OCI-LY7 (cell line): ENCODE data around the gene CMAS. TPM values are rescaled to one million over a fixed set of nuclear protein-coding genes. Genes with fewer than 3 reads are reported as not detected.

Experiments
- BruUV-seq: library from RNA; stranded (reverse); fragments of 400-500 nt; replicated peaks from 2 replicates; lab custom pipeline; 2021; lab: Mats Ljungman, UMichigan
- CTCF ChIA-PET: fragments of 300-600 bp; sonication (Branson Sonifier 250); formaldehyde crosslinking; loops from one replicate; lab custom pipeline; 2022; ENCODE audit warnings: antibody characterized with exemption; ENCODE audit not compliant: unreplicated experiment; lab: Charles Lee
- POLR2A ChIA-PET: fragments of 300-600 bp; sonication (Branson Sonifier 250); formaldehyde crosslinking; loops from one replicate; lab custom pipeline; 2022; ENCODE audit warnings: antibody characterized with exemption; lab: Charles Lee
- DNase-seq: peaks from one replicate; pipeline ENCODE4 v3.0.0-alpha.2; 2015; ENCODE audit warnings: low spot score
- H2AFZ ChIP-seq: fragments of 200-600 bp; sonication (generic), shearing (Covaris generic); 2 replicates; pipeline ENCODE4 v1.6.1; 2014; ENCODE audit warnings: mild to moderate bottlenecking, antibody characterized with exemption, low read length, moderate library complexity
- H3K27ac ChIP-seq: fragments of 200-600 bp; sonication (generic); 2 replicates; pipeline ENCODE4 v1.5.1; 2014; ENCODE audit warnings: mixed run types, low read depth, mild to moderate bottlenecking, moderate library complexity, low read length, inconsistent platforms; ENCODE audit not compliant: poor library complexity, severe bottlenecking
- H3K36me3 ChIP-seq: fragments of 200-600 bp; sonication (generic); 2 replicates; pipeline ENCODE4 v1.6.1; 2014; ENCODE audit warnings: mild to moderate bottlenecking, antibody characterized with exemption, low read length, moderate library complexity, mixed read lengths; ENCODE audit not compliant: insufficient read depth
- H3K4me1 ChIP-seq: fragments of 200-600 bp; sonication (generic); 2 replicates; pipeline ENCODE4 v1.5.1; 2014; ENCODE audit warnings: mild to moderate bottlenecking, low read length; ENCODE audit not compliant: insufficient read depth, poor library complexity, severe bottlenecking
- H3K4me2 ChIP-seq: fragments of 200-600 bp; sonication (generic); 2 replicates; pipeline ENCODE4 v1.6.1; 2014; ENCODE audit warnings: mild to moderate bottlenecking, low read length
- H3K4me3 ChIP-seq: fragments of 200-600 bp; sonication (generic); 2 replicates; pipeline ENCODE4 v1.5.1; 2014; ENCODE audit warnings: mild to moderate bottlenecking, low read depth, low read length; ENCODE audit not compliant: poor library complexity, severe bottlenecking
- H3K79me2 ChIP-seq: fragments of 200-600 bp; sonication (generic); 2 replicates; pipeline ENCODE4 v1.6.1; 2016; ENCODE audit warnings: low read depth, mild to moderate bottlenecking, low read length, moderate library complexity, mixed read lengths; ENCODE audit not compliant: insufficient read depth
- H3K9me2 ChIP-seq: fragments of 200-600 bp; sonication (generic); 2 replicates; pipeline ENCODE4 v1.6.1; 2016; ENCODE audit warnings: mild to moderate bottlenecking, low read length, mixed read lengths; ENCODE audit not compliant: insufficient read depth
- H3K9me3 ChIP-seq: fragments of 200-600 bp; sonication (generic); 2 replicates; pipeline ENCODE4 v1.6.1; 2014; ENCODE audit warnings: mild to moderate bottlenecking, mixed run types, low read length, mixed read lengths
- H4K20me1 ChIP-seq: fragments of 200-600 bp; sonication (generic); 2 replicates; pipeline ENCODE4 v1.6.1; 2014; ENCODE audit warnings: mild to moderate bottlenecking, antibody characterized with exemption, low read length, moderate library complexity, mixed read lengths; ENCODE audit not compliant: insufficient read depth
- CTCF ChIP-seq: fragments of 200-600 bp; sonication (generic); conservative IDR thresholded peaks from 2 replicates; pipeline ENCODE4 v1.5.1; 2014; ENCODE audit warnings: mild to moderate bottlenecking, antibody characterized with exemption, low read length, moderate library complexity, mixed read lengths
- EZH2phosphoT487 ChIP-seq: fragments of 200-600 bp; sonication (generic); IDR thresholded peaks from 2 replicates; pipeline ENCODE4 v1.6.1; 2018; ENCODE audit warnings: low read depth, borderline replicate concordance, mild to moderate bottlenecking, mixed run types, antibody characterized with exemption, low read length, moderate library complexity, mixed read lengths
- intact Hi-C: fragments of 100-400 bp; cut with micrococcal nuclease; formaldehyde crosslinking; loops from one replicate; pipeline ENCODE4 v1.10.0; 2022; ENCODE audit not compliant: unreplicated experiment
- total RNA-seq, 2 experiments: library from RNA; depleted of rRNA in 1 of 2; stranded (reverse); fragments of >200 nt in 1 of 2; shearing (Covaris generic) in 1 of 2; gene quantifications; 2 replicates each; pipeline ENCODE4 v1.2.3, GENCODE V29; 2014 to 2022

CMAS gene
- total RNA-seq, 2 experiments from 2014 or later = 22.2 to 41.1 TPM

DNA sequence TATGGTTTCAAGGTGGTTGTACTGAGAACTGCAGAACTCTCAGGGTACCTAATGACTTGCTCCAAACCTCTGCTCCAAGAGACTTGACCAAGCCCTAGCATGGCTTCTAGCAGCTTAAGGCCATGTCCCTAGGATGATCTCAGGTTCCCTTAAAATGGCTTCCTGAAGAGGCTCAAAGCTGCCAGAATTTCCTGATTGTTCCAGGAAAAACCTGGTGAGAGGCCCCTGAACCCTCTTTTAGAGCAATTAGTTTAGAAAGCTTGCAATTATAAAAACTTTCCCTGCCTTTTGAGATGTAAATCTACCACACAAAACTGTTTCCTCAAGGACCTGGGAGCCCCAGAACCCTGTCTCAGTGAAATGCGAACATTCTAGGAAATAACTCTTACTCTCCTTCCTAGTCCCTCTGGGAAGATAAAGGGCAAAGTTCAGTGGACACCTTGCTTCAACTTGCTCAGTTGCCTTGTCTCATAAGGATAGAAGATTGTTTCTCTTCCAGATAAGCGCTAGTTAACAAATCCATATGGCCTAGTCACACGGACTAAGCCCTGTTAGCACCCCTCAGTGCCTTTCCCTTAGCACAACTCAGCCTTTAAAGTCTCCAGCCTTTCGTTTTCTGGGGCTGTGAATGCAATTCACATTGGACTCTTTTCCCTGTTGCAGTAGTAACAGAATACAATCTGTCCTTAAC, 2.5 kb downstream of the CMAS start:
- Histone ChIP-seq H2AFZ (no peak overlapping the region), H4K20me1 (peaks cover 6% of the 10 kb centered on the region; the same call in 1 of the 2 replicates), H3K36me3 (peaks cover 19% of the 10 kb centered on the region), H3K9me3 (no peaks in the 10 kb centered on the region; the same call in 1 of the 2 replicates), H3K4me3 (no peak overlapping the region), H3K79me2 (peaks cover 24% of the 10 kb centered on the region; the same call in 1 of the 2 replicates), H3K4me1 (peaks cover 4% of the 10 kb centered on the region), H3K9me2 (no peaks in the 10 kb centered on the region), H3K4me2 (0 out of 2 replicates have a peak overlapping the region, but pooled peaks have one; percentile 69), H3K27ac (no peak overlapping the region)
- TF ChIP-seq EZH2phosphoT487 = no peak
- TF ChIP-seq CTCF = no peak
- intact Hi-C loops = loop anchor here (5.0 to 10.0 kb wide), 2 partner anchors 496 to 579 kb away; partner anchors contain the start of genes C2CD5 and ETNK1
- BruUV-seq = no TSS peak
- no peak for DNase-seq
- POLR2A ChIA-PET = interaction anchor here (0.6 to 1.0 kb wide), 3 partner anchors 16 to 435 kb away, joined by 3 to 4 read pairs (median 3); no protein-coding TSS in a partner anchor
- CTCF ChIA-PET = no interaction called here

GRCh38 chr12:22050078-22050477, 4.1 kb downstream of the CMAS start:
- no peaks in the 10 kb centered on the region; the same call in 1 of the 2 replicates for H3K9me3 ChIP-seq
- intact Hi-C loops = no loop called here
- no TSS peak for BruUV-seq
- DNase-seq = no peak
- H3K36me3 ChIP-seq = peaks cover 21% of the 10 kb centered on the region
- ChIA-PET CTCF (no interaction called here), POLR2A (interaction anchor here (1.2 to 2.2 kb wide), 2 partner anchors 11 to 19 kb away, joined by 3 to 8 read pairs; no protein-coding TSS in a partner anchor)
- no peaks in the 10 kb centered on the region for H3K9me2 ChIP-seq
- H2AFZ ChIP-seq = no peak overlapping the region
- H3K4me2 ChIP-seq = no peak overlapping the region
- no peak overlapping the region for H3K4me3 ChIP-seq
- H3K4me1 ChIP-seq = peaks cover 4% of the 10 kb centered on the region
- H3K79me2 ChIP-seq = peaks cover 24% of the 10 kb centered on the region; the same call in 1 of the 2 replicates
- TF ChIP-seq CTCF (no peak), EZH2phosphoT487 (no peak)
- no peak overlapping the region for H3K27ac ChIP-seq
- peaks cover 6% of the 10 kb centered on the region; the same call in 1 of the 2 replicates for H4K20me1 ChIP-seq
